Endodermal cell (in vitro differentiated cells): ENCODE measurements around the gene CATSPER4. TPM values are rescaled to one million over a fixed set of nuclear protein-coding genes. Genes with fewer than 3 reads are reported as not detected.
"Not testable (repeated sequence)": the region's sequence is repeated elsewhere in the genome, so short reads cannot be mapped to it uniquely, and the experiment has no call there.

Experiments used
- DNase-seq: peaks from one replicate; pipeline ENCODE4 v3.0.0-alpha.2; 2017
- H3K27ac ChIP-seq: 2 replicates; pipeline ENCODE4 v1.5.1; 2013; ENCODE audit warnings: mild to moderate bottlenecking, low read depth, low read length, moderate library complexity
- H3K27me3 ChIP-seq: 2 replicates; pipeline ENCODE4 v1.6.1; 2013; ENCODE audit warnings: mild to moderate bottlenecking, low read length, moderate library complexity; ENCODE audit not compliant: insufficient read depth, control insufficient read depth, poor library complexity, severe bottlenecking
- H3K36me3 ChIP-seq: 2 replicates; pipeline ENCODE4 v1.7.0; 2013; ENCODE audit warnings: mild to moderate bottlenecking, low read length, moderate library complexity; ENCODE audit not compliant: control insufficient read depth, insufficient read depth
- H3K4me1 ChIP-seq: one replicate; pipeline ENCODE4 v1.7.0; 2013; ENCODE audit warnings: low read length; ENCODE audit not compliant: control insufficient read depth, insufficient read depth
- H3K4me3 ChIP-seq: 2 replicates; pipeline ENCODE4 v1.5.1; 2013; ENCODE audit warnings: mild to moderate bottlenecking, low read length, moderate library complexity
- H3K9ac ChIP-seq: 2 replicates; pipeline ENCODE4 v1.6.1; 2013; ENCODE audit warnings: mild to moderate bottlenecking, low read length, moderate library complexity; ENCODE audit not compliant: poor library complexity, severe bottlenecking; ENCODE audit errors: extremely low read depth
- H3K9me3 ChIP-seq: 2 replicates; pipeline ENCODE4 v1.6.1; 2013; ENCODE audit warnings: mild to moderate bottlenecking, low read length, moderate library complexity; ENCODE audit not compliant: control insufficient read depth
- H3K27ac Mint-ChIP-seq: 2 replicates; pipeline ENCODE4 v1.8.0; 2020; ENCODE audit warnings: mixed read lengths
- H3K27me3 Mint-ChIP-seq: 2 replicates; pipeline ENCODE4 v1.8.0; 2021; ENCODE audit warnings: mild to moderate bottlenecking, mixed read lengths; ENCODE audit not compliant: insufficient read depth
- H3K36me3 Mint-ChIP-seq: 2 replicates; pipeline ENCODE4 v1.8.0; 2020; ENCODE audit warnings: low read depth, mixed read lengths
- H3K4me1 Mint-ChIP-seq: 2 replicates; pipeline ENCODE4 v1.8.0; 2020; ENCODE audit warnings: mixed read lengths
- H3K4me3 Mint-ChIP-seq: 2 replicates; pipeline ENCODE4 v1.8.0; 2020; ENCODE audit warnings: mild to moderate bottlenecking, moderate library complexity, mixed read lengths
- H3K9me3 Mint-ChIP-seq: 2 replicates; pipeline ENCODE4 v1.8.0; 2020; ENCODE audit warnings: mild to moderate bottlenecking, mixed read lengths
- WGBS, 2 experiments: methylation state at CpG; one replicate each; pipeline versions ENCODE4 v1.1.5 to v1.1.7; 2013; ENCODE audit warnings: missing lambda C conversion rate in 2 of 2, mixed read lengths in 1 of 2; ENCODE audit not compliant: insufficient coverage in 1 of 2, insufficient read length in 1 of 2; 5-methylcytosine and 5-hydroxymethylcytosine counted together
- total RNA-seq, 2 donors: library from RNA; stranded (reverse); fragmentation: NEBNext Ultra II Directional in 1 of 2; extraction: Animal tissue kit (Norgen Biotek cat#: 25700) in 1 of 2; gene quantifications; 2 replicates in 1 of 2; 3 replicates in 1 of 2; pipeline ENCODE4 v1.2.1, GENCODE V29; 2021
- TF ChIP-seq, protein P1 (sequence below): fragments of 200-600 bp; sonication (generic); conservative IDR thresholded peaks from 2 replicates; pipeline ENCODE4 v1.5.0; 2021; ENCODE audit warnings: antibody characterized with exemption, mild to moderate bottlenecking

The CATSPER4 gene
- total RNA-seq, 2 donors from 2014 or later = 0.20 to 0.35 TPM

- Histone ChIP-seq H3K4me1 (no peaks in the 10 kb centered on the region), H3K9me3 (no peaks in the 10 kb centered on the region), H3K9ac (no peak overlapping the region), H3K36me3 (no peaks in the 10 kb centered on the region), H3K4me3 (no peak overlapping the region), H3K27ac (no peak overlapping the region), H3K27me3 (peaks cover 32% of the 10 kb centered on the region)
- H3K36me3 Mint-ChIP-seq = no peaks in the 10 kb centered on the region
- WGBS, 2 experiments = 88 to 100% methylated on average over 4 to 7 of the region's 7 CpGs
- H3K9me3 Mint-ChIP-seq = no peaks in the 10 kb centered on the region
- H3K4me1 Mint-ChIP-seq = peaks cover 8% of the 10 kb centered on the region
- TF ChIP-seq, protein P1, sequence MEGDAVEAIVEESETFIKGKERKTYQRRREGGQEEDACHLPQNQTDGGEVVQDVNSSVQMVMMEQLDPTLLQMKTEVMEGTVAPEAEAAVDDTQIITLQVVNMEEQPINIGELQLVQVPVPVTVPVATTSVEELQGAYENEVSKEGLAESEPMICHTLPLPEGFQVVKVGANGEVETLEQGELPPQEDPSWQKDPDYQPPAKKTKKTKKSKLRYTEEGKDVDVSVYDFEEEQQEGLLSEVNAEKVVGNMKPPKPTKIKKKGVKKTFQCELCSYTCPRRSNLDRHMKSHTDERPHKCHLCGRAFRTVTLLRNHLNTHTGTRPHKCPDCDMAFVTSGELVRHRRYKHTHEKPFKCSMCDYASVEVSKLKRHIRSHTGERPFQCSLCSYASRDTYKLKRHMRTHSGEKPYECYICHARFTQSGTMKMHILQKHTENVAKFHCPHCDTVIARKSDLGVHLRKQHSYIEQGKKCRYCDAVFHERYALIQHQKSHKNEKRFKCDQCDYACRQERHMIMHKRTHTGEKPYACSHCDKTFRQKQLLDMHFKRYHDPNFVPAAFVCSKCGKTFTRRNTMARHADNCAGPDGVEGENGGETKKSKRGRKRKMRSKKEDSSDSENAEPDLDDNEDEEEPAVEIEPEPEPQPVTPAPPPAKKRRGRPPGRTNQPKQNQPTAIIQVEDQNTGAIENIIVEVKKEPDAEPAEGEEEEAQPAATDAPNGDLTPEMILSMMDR = no peak
- no peak overlapping the region for H3K27ac Mint-ChIP-seq
- no peak for DNase-seq
- peaks cover 37% of the 10 kb centered on the region for H3K27me3 Mint-ChIP-seq
- H3K4me3 Mint-ChIP-seq = peak overlapping the region; percentile 62
Observed at GRCh38 chr1:26224606-26225005, 34.2 kb downstream of the CATSPER4 start.

GRCh38 chr1:26225033-26225831 is 34.8 kb downstream of the CATSPER4 start:
- H3K27me3 ChIP-seq = peaks cover 32% of the 10 kb centered on the region
- H3K4me1 ChIP-seq = no peaks in the 10 kb centered on the region
- H3K27ac ChIP-seq = no peak overlapping the region
- H3K36me3 Mint-ChIP-seq = no peaks in the 10 kb centered on the region
- peak overlapping the region; percentile 82 for H3K4me3 ChIP-seq
- H3K36me3 ChIP-seq = no peaks in the 10 kb centered on the region
- peak; percentile 98 for DNase-seq
- H3K4me1 Mint-ChIP-seq = peaks cover 8% of the 10 kb centered on the region
- TF ChIP-seq, protein P1 = no peak
- H3K27me3 Mint-ChIP-seq = peaks cover 37% of the 10 kb centered on the region
- H3K4me3 Mint-ChIP-seq = peak overlapping the region; percentile 62
- H3K9me3 ChIP-seq = no peaks in the 10 kb centered on the region
- H3K9me3 Mint-ChIP-seq = no peaks in the 10 kb centered on the region
- no peak overlapping the region for H3K9ac ChIP-seq
- H3K27ac Mint-ChIP-seq = peak overlapping the region; percentile 28
- 20 to 35% methylated on average over 31 to 50 of the region's 50 CpGs for WGBS, 2 experiments

GRCh38 chr1:26230682-26231081 is 40.3 kb downstream of the CATSPER4 start:
- not testable (repeated sequence) for H3K4me1 ChIP-seq, H3K4me3 ChIP-seq, H3K4me1 Mint-ChIP-seq, H3K9ac ChIP-seq, H3K36me3 Mint-ChIP-seq, H3K27me3 ChIP-seq, H3K27ac ChIP-seq, H3K36me3 ChIP-seq, H3K9me3 Mint-ChIP-seq, H3K4me3 Mint-ChIP-seq, H3K9me3 ChIP-seq, DNase-seq, H3K27ac Mint-ChIP-seq
- peaks cover 15% of the 10 kb centered on the region for H3K27me3 Mint-ChIP-seq
- WGBS, 2 experiments = 92% methylated on average over 1 of the region's 2 CpGs; no CpG with 5 or more reads in 1 of the 2 experiments
